Endothelial cell of umbilical vein (primary cell): Measurements from ENCODE around the gene RASGRF2. TPM values are rescaled to one million over a fixed set of nuclear protein-coding genes. Genes with fewer than 3 reads are reported as not detected.

Source experiments
- BruUV-seq: library from RNA; stranded (reverse); fragments of 400-500 nt; replicated peaks from 2 replicates; lab custom pipeline; 2021; lab: Mats Ljungman, UMichigan
- CTCF ChIA-PET: fragments of 300-600, 350-600 bp; sonication (Branson Sonifier 250); formaldehyde crosslinking; loops from one replicate; lab custom pipeline; 2021; ENCODE audit warnings: antibody characterized with exemption, inconsistent platforms; lab: Charles Lee
- POLR2A ChIA-PET: fragments of 300-600, 350-600 bp; sonication (Branson Sonifier 250); formaldehyde crosslinking; loops from one replicate; lab custom pipeline; 2021; ENCODE audit warnings: antibody characterized with exemption, inconsistent platforms; lab: Charles Lee
- DNase-seq: peaks from one replicate; pipeline ENCODE4 v3.0.0-alpha.2; 2011; ENCODE audit warnings: low read depth, low spot score
- FAIRE-seq: peaks from 2 replicates; lab custom pipeline; 2011; peaks lifted over from hg19 to GRCh38; lab: Jason Lieb, UNC
- H2AFZ ChIP-seq: 2 replicates; pipeline ENCODE4 v1.6.0; 2012; ENCODE audit warnings: low read depth, low read length, control low read depth, inconsistent platforms
- H3K27ac ChIP-seq: 2 replicates; pipeline ENCODE4 v1.5.1; 2011; ENCODE audit warnings: low read depth, mild to moderate bottlenecking, control low read depth, low read length, moderate library complexity; ENCODE audit not compliant: insufficient read depth
- H3K27me3 ChIP-seq, 2 experiments: 2 replicates each; pipeline versions ENCODE4 v1.6.0 to v1.6.1; 2011; ENCODE audit warnings: low read length in 2 of 2, mixed read lengths in 1 of 2; ENCODE audit not compliant: control insufficient read depth in 2 of 2, insufficient read depth in 2 of 2
- H3K36me3 ChIP-seq, 2 experiments: 2 replicates in 1 of 2; 3 replicates in 1 of 2; pipeline ENCODE4 v1.5.1; 2011; ENCODE audit warnings: low read length in 2 of 2, mild to moderate bottlenecking in 1 of 2, moderate library complexity in 1 of 2; ENCODE audit not compliant: control insufficient read depth in 2 of 2, insufficient read depth in 2 of 2; ENCODE audit errors: extremely low read depth in 1 of 2
- H3K4me1 ChIP-seq: 3 replicates; pipeline ENCODE4 v1.5.1; 2011; ENCODE audit warnings: mild to moderate bottlenecking, low read length; ENCODE audit not compliant: control insufficient read depth, insufficient read depth; ENCODE audit errors: extremely low read depth
- H3K4me2 ChIP-seq: 2 replicates; pipeline ENCODE4 v1.6.1; 2011; ENCODE audit warnings: low read length, control low read depth, mixed read lengths; ENCODE audit not compliant: insufficient read depth
- H3K4me3 ChIP-seq, 3 experiments: fragments of 200-600 bp in 1 of 3; sonication (generic), shearing (Covaris generic) in 1 of 3; replicated peaks in 1 of 3; 2 replicates each; pipeline ENCODE4 v1.5.1; 2011 to 2016; ENCODE audit warnings: control low read depth in 3 of 3, low read length in 3 of 3, mild to moderate bottlenecking in 2 of 3, inconsistent platforms in 1 of 3, low read depth in 1 of 3, moderate library complexity in 1 of 3; ENCODE audit not compliant: insufficient read depth in 1 of 3
- H3K79me2 ChIP-seq: 2 replicates; pipeline ENCODE4 v1.6.0; 2012; ENCODE audit warnings: low read length, inconsistent platforms; ENCODE audit not compliant: control insufficient read depth, insufficient read depth
- H3K9ac ChIP-seq: replicated peaks from 2 replicates; pipeline ENCODE3; 2011; ENCODE audit warnings: low read length, control low read depth; ENCODE audit not compliant: insufficient read depth; ENCODE audit errors: extremely low read depth
- H3K9me1 ChIP-seq: replicated peaks from 3 replicates; pipeline ENCODE4 v1.6.0; 2011; ENCODE audit warnings: mild to moderate bottlenecking, low read length; ENCODE audit not compliant: control insufficient read depth, insufficient read depth; ENCODE audit errors: extremely low read depth
- H3K9me3 ChIP-seq: replicated peaks from 2 replicates; pipeline ENCODE4 v1.5.1; 2012; ENCODE audit warnings: low read length, inconsistent platforms; ENCODE audit not compliant: control insufficient read depth, insufficient read depth
- H4K20me1 ChIP-seq: replicated peaks from 2 replicates; pipeline ENCODE3; 2011; ENCODE audit warnings: mild to moderate bottlenecking, low read length; ENCODE audit not compliant: control insufficient read depth, insufficient read depth; ENCODE audit errors: extremely low read depth
- EZH2 ChIP-seq: IDR thresholded peaks from 2 replicates; pipeline ENCODE4 v1.6.1; 2012; ENCODE audit warnings: borderline replicate concordance, low read depth, mild to moderate bottlenecking, moderate library complexity, low read length, inconsistent platforms; ENCODE audit not compliant: severe bottlenecking
- FOS ChIP-seq: IDR thresholded peaks from 2 replicates; pipeline ENCODE4 v1.6.1; 2011; ENCODE audit warnings: mild to moderate bottlenecking, low read length, moderate library complexity, borderline replicate concordance; ENCODE audit not compliant: insufficient read depth
- MAX ChIP-seq: IDR thresholded peaks from 2 replicates; pipeline ENCODE4 v1.6.1; 2011; ENCODE audit not compliant: insufficient read depth, insufficient read length
- POLR2A ChIP-seq: IDR thresholded peaks from 2 replicates; pipeline ENCODE4 v1.6.1; 2012; ENCODE audit warnings: low read depth, mild to moderate bottlenecking, control low read depth, low read length
- dilution Hi-C: fragments of 300-500 bp; cut with MboI; formaldehyde crosslinking; loops from one replicate; pipeline ENCODE4 v1.15.0; 2019; ENCODE audit warnings: low sequenced_read_pairs; ENCODE audit not compliant: extremely low pct_ligation_motif_present
- intact Hi-C: fragments of 100-400 bp; cut with micrococcal nuclease; formaldehyde crosslinking; loops from one replicate; pipeline ENCODE4 v1.10.0; 2022
- polyA plus RNA-seq, 4 experiments: library from polyadenylated mRNA; depleted of rRNA in 3 of 4; stranded (reverse) in 3 of 4; unstranded in 1 of 4; fragments of >200 nt; gene quantifications; 2 replicates each; pipeline versions ENCODE4 v1.2.1 to v1.2.3, GENCODE V29; 2011 to 2012; ENCODE audit warnings: missing spikeins in 1 of 4
- total RNA-seq: library from RNA; stranded (reverse); gene quantifications from 2 replicates; pipeline ENCODE4 v1.2.3, GENCODE V29; 2021
- TF ChIP-seq, protein P1 (sequence below), 2 donors: IDR thresholded peaks; 1 replicate in 1 of 2; 2 replicates in 1 of 2; pipeline ENCODE4 v1.5.1; 2011; ENCODE audit warnings: low read length in 2 of 2, mild to moderate bottlenecking in 2 of 2, moderate library complexity in 2 of 2, control low read depth in 1 of 2, inconsistent platforms in 1 of 2, low read depth in 1 of 2; ENCODE audit not compliant: insufficient read depth in 1 of 2; ENCODE audit errors: extremely low read depth in 1 of 2

RASGRF2 gene
- total and polyA plus RNA-seq, 2 donors (not counting 3 experiments of a cell fraction or from before 2014, with no cell fraction given): 0.41 to 4.0 TPM

DNA sequence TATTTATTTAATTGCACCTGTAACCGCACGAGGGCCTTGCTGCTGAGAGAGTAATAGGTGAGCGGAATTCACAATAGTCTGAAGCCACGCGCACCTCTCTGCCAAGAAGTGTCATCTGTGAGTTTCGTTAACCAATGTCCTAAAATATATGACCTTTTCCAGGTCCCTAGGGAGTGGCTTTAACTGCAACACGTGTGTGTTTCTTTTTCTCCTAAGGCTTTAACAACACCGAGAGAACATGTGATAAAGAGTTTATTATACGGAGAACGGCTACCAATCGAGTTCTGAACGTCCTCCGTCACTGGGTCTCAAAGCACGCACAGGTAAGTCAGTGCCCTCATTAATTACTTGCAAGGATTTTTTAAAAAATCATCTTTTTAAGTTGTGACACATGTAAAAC is 219.8 kb downstream of the RASGRF2 start:
- no peaks in the 10 kb centered on the region for H3K9me1 ChIP-seq
- TF ChIP-seq FOS: no peak
- TF ChIP-seq MAX: no peak
- no peak for TF ChIP-seq EZH2
- TF ChIP-seq POLR2A: no peak
- TF ChIP-seq, protein P1, sequence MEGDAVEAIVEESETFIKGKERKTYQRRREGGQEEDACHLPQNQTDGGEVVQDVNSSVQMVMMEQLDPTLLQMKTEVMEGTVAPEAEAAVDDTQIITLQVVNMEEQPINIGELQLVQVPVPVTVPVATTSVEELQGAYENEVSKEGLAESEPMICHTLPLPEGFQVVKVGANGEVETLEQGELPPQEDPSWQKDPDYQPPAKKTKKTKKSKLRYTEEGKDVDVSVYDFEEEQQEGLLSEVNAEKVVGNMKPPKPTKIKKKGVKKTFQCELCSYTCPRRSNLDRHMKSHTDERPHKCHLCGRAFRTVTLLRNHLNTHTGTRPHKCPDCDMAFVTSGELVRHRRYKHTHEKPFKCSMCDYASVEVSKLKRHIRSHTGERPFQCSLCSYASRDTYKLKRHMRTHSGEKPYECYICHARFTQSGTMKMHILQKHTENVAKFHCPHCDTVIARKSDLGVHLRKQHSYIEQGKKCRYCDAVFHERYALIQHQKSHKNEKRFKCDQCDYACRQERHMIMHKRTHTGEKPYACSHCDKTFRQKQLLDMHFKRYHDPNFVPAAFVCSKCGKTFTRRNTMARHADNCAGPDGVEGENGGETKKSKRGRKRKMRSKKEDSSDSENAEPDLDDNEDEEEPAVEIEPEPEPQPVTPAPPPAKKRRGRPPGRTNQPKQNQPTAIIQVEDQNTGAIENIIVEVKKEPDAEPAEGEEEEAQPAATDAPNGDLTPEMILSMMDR (IDR thresholded peaks at IDR 0.05; ENCODE audit: extremely low read depth in 1 of 2, insufficient read depth in 1 of 2, low read depth in 1 of 2, low read length in 2 of 2): no peak
- intact Hi-C loops (no loop called here), dilution Hi-C loops (no loop called here)
- H3K9me3 ChIP-seq: no peaks in the 10 kb centered on the region
- ChIA-PET CTCF (interaction anchor here (1.2 kb wide), 1 partner anchor 16 kb away, joined by 4 read pairs; no protein-coding TSS in a partner anchor), POLR2A (no interaction called here)
- no TSS peak for BruUV-seq
- no peak overlapping the region for H2AFZ ChIP-seq
- H3K4me3 ChIP-seq: no peak overlapping the region
- no peak overlapping the region for H3K4me2 ChIP-seq
- H3K4me1 ChIP-seq: no peaks in the 10 kb centered on the region
- no peak overlapping the region for H3K9ac ChIP-seq
- no peak for FAIRE-seq
- no peak overlapping the region for H3K27ac ChIP-seq
- H3K27me3 ChIP-seq: no peaks in the 10 kb centered on the region
- H3K79me2 ChIP-seq: no peaks in the 10 kb centered on the region
- H4K20me1 ChIP-seq: no peaks in the 10 kb centered on the region
- no peaks in the 10 kb centered on the region for H3K36me3 ChIP-seq
- DNase-seq: no peak
